ENCODE data around the gene FAM107A. TPM values are rescaled to one million over a fixed set of nuclear protein-coding genes. Genes with fewer than 3 reads are reported as not detected.

FAM107A gene
- polyA plus RNA-seq, 1 experiment = 0.11 TPM

- CTCF ChIA-PET = interaction anchor here (0.8 to 2.4 kb wide), 2 partner anchors 9 to 216 kb away, joined by 3 to 11 read pairs; partner anchors contain the start of gene HTD2
These were observed 54.3 kb downstream of the FAM107A start for GRCh38 chr3:58522759-58523425.

GRCh38 chr3:58521917-58522631, 55.1 kb downstream of the FAM107A start:
- H3K36me3 ChIP-seq (ENCODE audit: control insufficient read depth, insufficient read depth, low read length) = peaks cover 2% of the 10 kb centered on the region; the same call in 1 of the 2 replicates
- TF ChIP-seq CTCF (IDR thresholded peaks at IDR 0.05; ENCODE audit: insufficient read depth, low read depth, low read length) = no peak
- ChIA-PET CTCF (interaction anchor here (0.5 to 2.4 kb wide), 4 partner anchors 10 to 531 kb away, joined by 3 to 11 read pairs (median 3); partner anchors contain the start of genes HTD2 and KCTD6), POLR2A (no interaction called here)
- H3K4me3 ChIP-seq (ENCODE audit: low read depth, low read length) = no peak overlapping the region
- H3K27me3 ChIP-seq (ENCODE audit: control insufficient read depth, insufficient read depth, low read length) = no peaks in the 10 kb centered on the region
- no peak for DNase-seq (ENCODE audit: low read depth)

More at GRCh38 chr3:58522759-58523425, 54.3 kb downstream of the FAM107A start:
- Histone ChIP-seq H3K27me3 (ENCODE audit: control insufficient read depth, insufficient read depth, low read length) (no peaks in the 10 kb centered on the region), H3K4me3 (ENCODE audit: low read depth, low read length) (no peak overlapping the region), H3K36me3 (ENCODE audit: control insufficient read depth, insufficient read depth, low read length) (peaks cover 2% of the 10 kb centered on the region; the same call in 1 of the 2 replicates)
- TF ChIP-seq CTCF (IDR thresholded peaks at IDR 0.05; ENCODE audit: insufficient read depth, low read depth, low read length) = no peak
- no peak for DNase-seq (ENCODE audit: low read depth)
- POLR2A ChIA-PET = no interaction called here

- no peak for DNase-seq (ENCODE audit: low read depth)
- Histone ChIP-seq H3K4me3 (ENCODE audit: low read depth, low read length) (no peak overlapping the region), H3K36me3 (ENCODE audit: control insufficient read depth, insufficient read depth, low read length) (peaks cover 2% of the 10 kb centered on the region; the same call in 1 of the 2 replicates), H3K27me3 (ENCODE audit: control insufficient read depth, insufficient read depth, low read length) (no peaks in the 10 kb centered on the region)
- TF ChIP-seq CTCF (IDR thresholded peaks at IDR 0.05; ENCODE audit: insufficient read depth, low read depth, low read length) = no peak
- CTCF ChIA-PET = interaction anchor here (0.7 kb wide), 1 partner anchor 29 kb away, joined by 3 read pairs; the partner anchor contains the start of gene KCTD6
- POLR2A ChIA-PET = no interaction called here
These were observed 55.9 kb downstream of the FAM107A start for GRCh38 chr3:58521336-58521670.

- no peak for DNase-seq (ENCODE audit: low read depth)
- Histone ChIP-seq H3K27me3 (ENCODE audit: control insufficient read depth, insufficient read depth, low read length) (no peaks in the 10 kb centered on the region), H3K36me3 (ENCODE audit: control insufficient read depth, insufficient read depth, low read length) (peaks cover 2% of the 10 kb centered on the region; the same call in 1 of the 2 replicates), H3K4me3 (ENCODE audit: low read depth, low read length) (no peak overlapping the region)
- POLR2A ChIA-PET = interaction anchor here (0.8 kb wide), 1 partner anchor 17 kb away, joined by 6 read pairs; the partner anchor contains the start of gene ACOX2
- CTCF ChIA-PET = interaction anchor here (0.6 to 1.8 kb wide), 2 partner anchors 29 to 467 kb away, joined by 3 to 6 read pairs; partner anchors contain the start of gene KCTD6
- TF ChIP-seq CTCF (IDR thresholded peaks at IDR 0.05; ENCODE audit: insufficient read depth, low read depth, low read length) = no peak
These were observed 56.5 kb downstream of the FAM107A start for GRCh38 chr3:58520403-58521335.

Measured in BJ (cell line).